ENCODE data around the gene NCK1. TPM values are rescaled to one million over a fixed set of nuclear protein-coding genes. Genes with fewer than 3 reads are reported as not detected.
A peak's percentile ranks its signal among the peaks of the same experiment; 100 is the strongest.

NCK1 gene
- total and polyA plus RNA-seq, 2 of the 13 experiments (the other 11 are each of a cell fraction or from before 2014, with no cell fraction given), result 14.7 to 30.4 TPM

DNA sequence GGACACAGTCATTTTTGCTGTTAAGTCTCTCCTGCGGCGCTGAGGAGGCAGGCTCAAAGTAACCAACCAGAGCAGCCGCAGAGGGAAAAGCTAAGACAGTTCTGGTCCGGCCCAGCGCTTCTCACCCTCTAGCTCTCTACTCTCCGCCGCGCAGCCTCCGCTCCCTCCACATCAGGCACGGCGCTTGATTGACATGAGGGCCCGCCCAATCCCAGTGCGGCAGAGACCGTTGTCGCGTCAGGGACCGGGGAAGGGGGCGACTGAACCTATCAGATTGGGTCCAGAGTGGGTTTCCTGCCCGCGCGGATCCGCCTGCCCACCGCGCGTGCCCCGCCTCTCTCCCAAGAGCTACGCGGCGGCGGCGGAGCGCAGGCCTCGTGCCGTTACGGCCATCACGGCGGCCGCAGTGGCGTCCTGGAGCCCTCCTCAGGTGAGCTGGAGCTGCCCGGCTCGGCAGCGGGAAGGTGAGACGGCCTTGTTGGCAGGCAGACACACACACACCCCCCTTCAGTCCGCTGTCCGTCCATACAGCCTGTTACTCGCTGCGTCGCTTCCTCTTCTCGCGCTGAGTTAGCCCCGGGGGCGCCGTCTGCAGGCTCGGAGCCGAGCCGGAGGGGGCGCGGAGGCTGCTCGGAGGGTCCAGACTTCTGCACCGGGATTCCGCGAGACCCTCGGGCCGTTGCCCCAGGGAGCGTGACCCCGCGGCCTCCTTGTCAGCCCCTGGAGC lies at the start of gene NCK1 (continued):
- peak; percentile 66; the same call in 1 of the 2 replicates for TF ChIP-seq SIN3A (IDR thresholded peaks at IDR 0.05; ENCODE audit: borderline replicate concordance, low read depth, low read length)
- TF ChIP-seq ZNF563 (CRISPR knock-in tag; IDR thresholded peaks at IDR 0.05), result peak; percentile 74; the same call in 1 of the 2 replicates
- TF ChIP-seq DPF2 (CRISPR knock-in tag; IDR thresholded peaks at IDR 0.05; ENCODE audit: borderline replicate concordance, low read depth), result no peak
- peak; percentile 71 for TF ChIP-seq ZMYM3 (CRISPR knock-in tag; IDR thresholded peaks at IDR 0.05)
- no peak for TF ChIP-seq FIP1L1 (IDR thresholded peaks at IDR 0.05; ENCODE audit: borderline replicate concordance, insufficient read depth, low read depth, low read length)
- peak; percentile 77 for TF ChIP-seq RFX5 (IDR thresholded peaks at IDR 0.05; ENCODE audit: low read depth, low read length)
- no peak for TF ChIP-seq HNRNPUL1 (IDR thresholded peaks at IDR 0.05; ENCODE audit: low read depth, low read length)
- peak; percentile 72; the same call in 1 of the 2 replicates for TF ChIP-seq DR1 (CRISPR knock-in tag; IDR thresholded peaks at IDR 0.05)
- TF ChIP-seq, protein P1, sequence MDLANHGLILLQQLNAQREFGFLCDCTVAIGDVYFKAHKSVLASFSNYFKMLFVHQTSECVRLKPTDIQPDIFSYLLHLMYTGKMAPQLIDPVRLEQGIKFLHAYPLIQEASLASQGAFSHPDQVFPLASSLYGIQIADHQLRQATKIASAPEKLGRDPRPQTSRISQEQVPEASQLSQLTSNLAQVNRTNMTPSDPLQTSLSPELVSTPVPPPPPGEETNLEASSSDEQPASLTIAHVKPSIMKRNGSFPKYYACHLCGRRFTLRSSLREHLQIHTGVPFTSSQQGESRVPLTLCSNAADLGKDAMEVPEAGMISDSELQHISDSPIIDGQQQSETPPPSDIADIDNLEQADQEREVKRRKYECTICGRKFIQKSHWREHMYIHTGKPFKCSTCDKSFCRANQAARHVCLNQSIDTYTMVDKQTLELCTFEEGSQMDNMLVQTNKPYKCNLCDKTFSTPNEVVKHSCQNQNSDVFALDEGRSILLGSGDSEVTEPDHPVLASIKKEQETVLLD (CRISPR knock-in tag; IDR thresholded peaks at IDR 0.05; ENCODE audit: low read depth), result peak; percentile 81
- no peak for TF ChIP-seq NR2F6 (IDR thresholded peaks at IDR 0.05)
- TF ChIP-seq NR2F6 (CRISPR knock-in tag; IDR thresholded peaks at IDR 0.05), result peak; percentile 41; the same call in 1 of the 2 replicates
- peak; percentile 78 for TF ChIP-seq PHF20 (CRISPR knock-in tag; IDR thresholded peaks at IDR 0.05)
- no peak; the same call in 1 of the 2 replicates for TF ChIP-seq NCOA2 (CRISPR knock-in tag; IDR thresholded peaks at IDR 0.05)
- TF ChIP-seq, protein P2, sequence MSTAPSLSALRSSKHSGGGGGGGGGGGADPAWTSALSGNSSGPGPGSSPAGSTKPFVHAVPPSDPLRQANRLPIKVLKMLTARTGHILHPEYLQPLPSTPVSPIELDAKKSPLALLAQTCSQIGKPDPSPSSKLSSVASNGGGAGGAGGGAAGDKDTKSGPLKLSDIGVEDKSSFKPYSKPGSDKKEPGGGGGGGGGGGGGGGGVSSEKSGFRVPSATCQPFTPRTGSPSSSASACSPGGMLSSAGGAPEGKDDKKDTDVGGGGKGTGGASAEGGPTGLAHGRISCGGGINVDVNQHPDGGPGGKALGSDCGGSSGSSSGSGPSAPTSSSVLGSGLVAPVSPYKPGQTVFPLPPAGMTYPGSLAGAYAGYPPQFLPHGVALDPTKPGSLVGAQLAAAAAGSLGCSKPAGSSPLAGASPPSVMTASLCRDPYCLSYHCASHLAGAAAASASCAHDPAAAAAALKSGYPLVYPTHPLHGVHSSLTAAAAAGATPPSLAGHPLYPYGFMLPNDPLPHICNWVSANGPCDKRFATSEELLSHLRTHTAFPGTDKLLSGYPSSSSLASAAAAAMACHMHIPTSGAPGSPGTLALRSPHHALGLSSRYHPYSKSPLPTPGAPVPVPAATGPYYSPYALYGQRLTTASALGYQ (CRISPR knock-in tag; IDR thresholded peaks at IDR 0.05), result peak; percentile 41; the same call in 1 of the 2 replicates
- TF ChIP-seq, protein P3, sequence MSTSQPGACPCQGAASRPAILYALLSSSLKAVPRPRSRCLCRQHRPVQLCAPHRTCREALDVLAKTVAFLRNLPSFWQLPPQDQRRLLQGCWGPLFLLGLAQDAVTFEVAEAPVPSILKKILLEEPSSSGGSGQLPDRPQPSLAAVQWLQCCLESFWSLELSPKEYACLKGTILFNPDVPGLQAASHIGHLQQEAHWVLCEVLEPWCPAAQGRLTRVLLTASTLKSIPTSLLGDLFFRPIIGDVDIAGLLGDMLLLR (CRISPR knock-in tag; IDR thresholded peaks at IDR 0.05), result peak; percentile 92; the same call in 1 of the 2 replicates
- peak; percentile 81 for TF ChIP-seq HOXA3 (CRISPR knock-in tag; IDR thresholded peaks at IDR 0.05)
- no peak for TF ChIP-seq TBP (CRISPR knock-in tag; IDR thresholded peaks at IDR 0.05)
- TF ChIP-seq, protein P4, sequence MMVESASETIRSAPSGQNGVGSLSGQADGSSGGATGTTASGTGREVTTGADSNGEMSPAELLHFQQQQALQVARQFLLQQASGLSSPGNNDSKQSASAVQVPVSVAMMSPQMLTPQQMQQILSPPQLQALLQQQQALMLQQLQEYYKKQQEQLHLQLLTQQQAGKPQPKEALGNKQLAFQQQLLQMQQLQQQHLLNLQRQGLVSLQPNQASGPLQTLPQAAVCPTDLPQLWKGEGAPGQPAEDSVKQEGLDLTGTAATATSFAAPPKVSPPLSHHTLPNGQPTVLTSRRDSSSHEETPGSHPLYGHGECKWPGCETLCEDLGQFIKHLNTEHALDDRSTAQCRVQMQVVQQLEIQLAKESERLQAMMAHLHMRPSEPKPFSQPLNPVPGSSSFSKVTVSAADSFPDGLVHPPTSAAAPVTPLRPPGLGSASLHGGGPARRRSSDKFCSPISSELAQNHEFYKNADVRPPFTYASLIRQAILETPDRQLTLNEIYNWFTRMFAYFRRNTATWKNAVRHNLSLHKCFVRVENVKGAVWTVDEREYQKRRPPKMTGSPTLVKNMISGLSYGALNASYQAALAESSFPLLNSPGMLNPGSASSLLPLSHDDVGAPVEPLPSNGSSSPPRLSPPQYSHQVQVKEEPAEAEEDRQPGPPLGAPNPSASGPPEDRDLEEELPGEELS (CRISPR knock-in tag; IDR thresholded peaks at IDR 0.05), result no peak; the same call in 1 of the 2 replicates
- TF ChIP-seq AGO2 (optimal IDR thresholded peaks at IDR 0.05; ENCODE audit: low read depth, low read length), result peak; percentile 88
- no peak for TF ChIP-seq ZNF720 (CRISPR knock-in tag; IDR thresholded peaks at IDR 0.05)
- TF ChIP-seq SSRP1 (CRISPR knock-in tag; IDR thresholded peaks at IDR 0.05), result 0 out of 2 replicates have a peak, but pooled peaks have one; percentile 34
- TF ChIP-seq, protein P5, sequence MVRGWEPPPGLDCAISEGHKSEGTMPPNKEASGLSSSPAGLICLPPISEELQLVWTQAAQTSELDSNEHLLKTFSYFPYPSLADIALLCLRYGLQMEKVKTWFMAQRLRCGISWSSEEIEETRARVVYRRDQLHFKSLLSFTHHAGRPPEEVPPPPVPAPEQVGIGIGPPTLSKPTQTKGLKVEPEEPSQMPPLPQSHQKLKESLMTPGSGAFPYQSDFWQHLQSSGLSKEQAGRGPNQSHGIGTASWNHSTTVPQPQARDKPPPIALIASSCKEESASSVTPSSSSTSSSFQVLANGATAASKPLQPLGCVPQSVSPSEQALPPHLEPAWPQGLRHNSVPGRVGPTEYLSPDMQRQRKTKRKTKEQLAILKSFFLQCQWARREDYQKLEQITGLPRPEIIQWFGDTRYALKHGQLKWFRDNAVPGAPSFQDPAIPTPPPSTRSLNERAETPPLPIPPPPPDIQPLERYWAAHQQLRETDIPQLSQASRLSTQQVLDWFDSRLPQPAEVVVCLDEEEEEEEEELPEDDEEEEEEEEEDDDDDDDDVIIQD (CRISPR knock-in tag; IDR thresholded peaks at IDR 0.05; ENCODE audit: low read depth), result 0 out of 2 replicates have a peak, but pooled peaks have one; percentile 17
- TF ChIP-seq ZNF333 (CRISPR knock-in tag; IDR thresholded peaks at IDR 0.05; ENCODE audit: borderline replicate concordance), result peak; percentile 94; the same call in 1 of the 2 replicates
